CD14-positive monocyte (primary cell): ENCODE results near the gene CACNA2D2. TPM values are rescaled to one million over a fixed set of nuclear protein-coding genes. Genes with fewer than 3 reads are reported as not detected.
A peak's percentile ranks its signal among the peaks of the same experiment; 100 is the strongest.

ENCODE experiments used
- DNase-seq, 3 donors: peaks; one replicate each; pipeline ENCODE4 v3.0.0-alpha.2; 2011 to 2022
- H2AFZ ChIP-seq: 2 replicates; pipeline ENCODE4 v1.6.0; 2012; ENCODE audit warnings: mild to moderate bottlenecking, low read depth, low read length, inconsistent platforms; ENCODE audit not compliant: insufficient read depth, poor library complexity, severe bottlenecking
- H3K27ac ChIP-seq, 2 donors: 1 replicate in 1 of 2; 2 replicates in 1 of 2; pipeline ENCODE4 v1.5.1; 2012 to 2013; ENCODE audit warnings: low read length in 2 of 2, control low read depth in 1 of 2, inconsistent platforms in 1 of 2, low read depth in 1 of 2, mild to moderate bottlenecking in 1 of 2
- H3K27me3 ChIP-seq, 2 donors: one replicate each; pipeline versions ENCODE4 v1.6.0 to v1.6.1; 2011 to 2013; ENCODE audit warnings: low read length in 2 of 2; ENCODE audit not compliant: control insufficient read depth in 2 of 2, insufficient read depth in 2 of 2
- H3K36me3 ChIP-seq, 2 donors: replicated peaks in 1 of 2; 1 replicate in 1 of 2; 2 replicates in 1 of 2; pipeline versions ENCODE4 v1.5.1 to v1.6.1; 2012 to 2013; ENCODE audit warnings: low read length in 2 of 2, control low read depth in 1 of 2, inconsistent platforms in 1 of 2, mild to moderate bottlenecking in 1 of 2; ENCODE audit not compliant: insufficient read depth in 2 of 2, control insufficient read depth in 1 of 2
- H3K4me1 ChIP-seq, 2 donors: 1 replicate in 1 of 2; 2 replicates in 1 of 2; pipeline versions ENCODE4 v1.5.1 to v1.6.1; 2012 to 2013; ENCODE audit warnings: low read length in 2 of 2, control low read depth in 1 of 2, inconsistent platforms in 1 of 2, mild to moderate bottlenecking in 1 of 2, moderate library complexity in 1 of 2; ENCODE audit not compliant: insufficient read depth in 2 of 2, control insufficient read depth in 1 of 2
- H3K4me2 ChIP-seq: replicated peaks from 2 replicates; pipeline ENCODE3; 2012; ENCODE audit warnings: low read length, moderate library complexity, mild to moderate bottlenecking; ENCODE audit not compliant: poor library complexity, severe bottlenecking; ENCODE audit errors: extremely low read depth
- H3K4me3 ChIP-seq, 3 experiments: fragments of 200-600 bp in 1 of 3; sonication (generic) in 1 of 3; replicated peaks in 1 of 3; 1 replicate in 2 of 3; 2 replicates in 1 of 3; pipeline ENCODE4 v1.5.1; 2011 to 2013; ENCODE audit warnings: low read length in 3 of 3, mild to moderate bottlenecking in 3 of 3, control low read depth in 2 of 3, low read depth in 2 of 3, inconsistent platforms in 1 of 3, moderate library complexity in 1 of 3
- H3K79me2 ChIP-seq: 2 replicates; pipeline ENCODE4 v1.6.0; 2012; ENCODE audit warnings: mild to moderate bottlenecking, control low read depth, inconsistent platforms, low read length, moderate library complexity; ENCODE audit not compliant: insufficient read depth
- H3K9ac ChIP-seq: 2 replicates; pipeline ENCODE4 v1.6.0; 2017; ENCODE audit warnings: low read length, mild to moderate bottlenecking; ENCODE audit not compliant: insufficient read depth, poor library complexity, severe bottlenecking
- H3K9me3 ChIP-seq, 2 donors: replicated peaks in 1 of 2; 1 replicate in 1 of 2; 2 replicates in 1 of 2; pipeline versions ENCODE4 v1.5.1 to v1.6.1; 2012 to 2013; ENCODE audit warnings: low read length in 2 of 2, control low read depth in 1 of 2; ENCODE audit not compliant: control insufficient read depth in 1 of 2, insufficient read depth in 1 of 2
- H4K20me1 ChIP-seq: 2 replicates; pipeline ENCODE4 v1.6.0; 2012; ENCODE audit warnings: mild to moderate bottlenecking, low read length, control low read depth, moderate library complexity; ENCODE audit not compliant: insufficient read depth
- H3K27ac Mint-ChIP-seq, 7 donors: one replicate each; pipeline ENCODE4 v1.8.0; 2020; ENCODE audit warnings: mild to moderate bottlenecking in 7 of 7, mixed read lengths in 7 of 7, moderate library complexity in 6 of 7, inconsistent platforms in 2 of 7
- H3K27me3 Mint-ChIP-seq, 3 donors: one replicate each; pipeline ENCODE4 v1.8.0; 2021 to 2022; ENCODE audit warnings: low read depth in 3 of 3, mild to moderate bottlenecking in 3 of 3, mixed read lengths in 3 of 3, moderate library complexity in 3 of 3, inconsistent platforms in 1 of 3
- H3K36me3 Mint-ChIP-seq, 2 donors: one replicate each; pipeline ENCODE4 v1.8.0; 2020; ENCODE audit warnings: mixed read lengths in 2 of 2, inconsistent platforms in 1 of 2, mild to moderate bottlenecking in 1 of 2
- H3K4me1 Mint-ChIP-seq: one replicate; pipeline ENCODE4 v1.8.0; 2020; ENCODE audit warnings: mild to moderate bottlenecking, mixed read lengths
- H3K4me3 Mint-ChIP-seq, 2 donors: one replicate each; pipeline ENCODE4 v1.8.0; 2020; ENCODE audit warnings: mild to moderate bottlenecking in 2 of 2, mixed read lengths in 2 of 2, moderate library complexity in 1 of 2
- H3K9me3 Mint-ChIP-seq, 7 donors: one replicate each; pipeline ENCODE4 v1.8.0; 2020 to 2022; ENCODE audit warnings: mixed read lengths in 7 of 7, mild to moderate bottlenecking in 6 of 7, moderate library complexity in 6 of 7, inconsistent platforms in 2 of 7
- CTCF ChIP-seq: fragments of 200-600 bp; IDR thresholded peaks from one replicate; pipeline ENCODE4 v1.8.0; 2022; ENCODE audit warnings: antibody characterized with exemption, mild to moderate bottlenecking
- WGBS: methylation state at CpG from one replicate; pipeline ENCODE4 v1.1.5; 2013; ENCODE audit warnings: missing lambda C conversion rate; ENCODE audit not compliant: insufficient coverage; 5-methylcytosine and 5-hydroxymethylcytosine counted together
- intact Hi-C, 2 donors: fragments of 100-400 bp; cut with micrococcal nuclease; formaldehyde crosslinking; loops; one replicate each; pipeline versions ENCODE4 v1.15.0 to v1.15.1; 2023
- polyA plus RNA-seq, 3 donors: library from polyadenylated mRNA; depleted of rRNA in 1 of 3; unstranded in 2 of 3; stranded (reverse) in 1 of 3; fragments of 300-500 nt in 2 of 3; fragments of >200 nt in 1 of 3; fragmentation: Illumina TruSeq in 2 of 3; gene quantifications; 1 replicate in 2 of 3; 2 replicates in 1 of 3; pipeline ENCODE4 v1.2.3, GENCODE V29; 2012 to 2021

Gene CACNA2D2
- polyA plus RNA-seq, 3 donors: 0.09 to 0.16 TPM; not detected in 1

- intact Hi-C loops: no loop called here
- Histone ChIP-seq H3K4me3 (peak overlapping the region in 1 of 3 experiments; percentile 77), H3K9ac (no peak overlapping the region), H3K27me3 (peaks cover 0 to 12% of the 10 kb centered on the region in 2 donors), H2AFZ (peak overlapping the region; percentile 94), H3K4me1 (peaks cover 13 to 15% of the 10 kb centered on the region in 2 donors), H3K36me3 (no peaks in the 10 kb centered on the region), H3K9me3 (no peaks in the 10 kb centered on the region), H3K27ac (no peak overlapping the region), H3K79me2 (no peaks in the 10 kb centered on the region), H3K4me2 (peak overlapping the region; percentile 91), H4K20me1 (no peaks in the 10 kb centered on the region)
- peak overlapping the region in 3 of 7 donors; percentile 11 to 72 (median 66) for H3K27ac Mint-ChIP-seq
- H3K4me1 Mint-ChIP-seq: peaks cover 13% of the 10 kb centered on the region
- H3K36me3 Mint-ChIP-seq: no peaks in the 10 kb centered on the region
- TF ChIP-seq CTCF: no peak
- DNase-seq: no peak
- H3K4me3 Mint-ChIP-seq: peak overlapping the region; percentile 77 to 87
- H3K9me3 Mint-ChIP-seq: peaks cover 0 to 3% (median 0%) of the 10 kb centered on the region in 7 donors
- WGBS: 100% methylated on average over 1 of the region's 5 CpGs
- H3K27me3 Mint-ChIP-seq: peaks cover 11 to 30% (median 14%) of the 10 kb centered on the region in 3 donors
Measured at GRCh38 chr3:50365842-50366220, 137.6 kb downstream of the CACNA2D2 start.

GRCh38 chr3:50365080-50365841 is 138.2 kb downstream of the CACNA2D2 start:
- no peaks in the 10 kb centered on the region for H3K9me3 ChIP-seq
- H3K4me3 ChIP-seq: peak overlapping the region; percentile 41 to 77 (median 45)
- DNase-seq: peak; percentile 71 to 77 (median 72)
- H3K79me2 ChIP-seq: no peaks in the 10 kb centered on the region
- peaks cover 13 to 15% of the 10 kb centered on the region in 2 donors for H3K4me1 ChIP-seq
- H3K36me3 ChIP-seq: no peaks in the 10 kb centered on the region
- under 1% methylated on average over 30 of the region's 53 CpGs for WGBS
- H4K20me1 ChIP-seq: no peaks in the 10 kb centered on the region
- peak overlapping the region in 3 of 7 donors; percentile 11 to 72 (median 66) for H3K27ac Mint-ChIP-seq
- intact Hi-C loops: no loop called here
- TF ChIP-seq CTCF: no peak
- peaks cover 11 to 30% (median 14%) of the 10 kb centered on the region in 3 donors for H3K27me3 Mint-ChIP-seq
- no peaks in the 10 kb centered on the region for H3K36me3 Mint-ChIP-seq
- H2AFZ ChIP-seq: peak overlapping the region; percentile 94
- peak overlapping the region; percentile 77 to 87 for H3K4me3 Mint-ChIP-seq
- peaks cover 0 to 12% of the 10 kb centered on the region in 2 donors for H3K27me3 ChIP-seq
- H3K9ac ChIP-seq: peak overlapping the region; percentile 15
- peaks cover 13% of the 10 kb centered on the region for H3K4me1 Mint-ChIP-seq
- no peak overlapping the region for H3K27ac ChIP-seq
- H3K9me3 Mint-ChIP-seq: peaks cover 0 to 3% (median 0%) of the 10 kb centered on the region in 7 donors
- peak overlapping the region; percentile 91 for H3K4me2 ChIP-seq
